Choroid plexus epithelial cell (primary cell): ENCODE measurements around the gene GNB1.

Experiments used
- DNase-seq: peaks from one replicate; pipeline ENCODE4 v3.0.0-alpha.2; 2010; ENCODE audit warnings: low read depth
- H3K4me3 ChIP-seq: 2 replicates; pipeline ENCODE4 v1.5.1; 2011; ENCODE audit warnings: low read depth, mild to moderate bottlenecking, control low read depth, low read length, moderate library complexity
- CTCF ChIP-seq: conservative IDR thresholded peaks from 2 replicates; pipeline ENCODE4 v1.5.1; 2011; ENCODE audit warnings: low read depth, mild to moderate bottlenecking, control low read depth, inconsistent platforms, low read length, moderate library complexity

GNB1 gene

GRCh38 chr1:1778663-1779319 is 112.1 kb downstream of the GNB1 start:
- H3K4me3 ChIP-seq = peak overlapping the region; percentile 97
- TF ChIP-seq CTCF = no peak
- no peak for DNase-seq

- DNase-seq = peak; percentile 46
- peak within 1 kb of the TSS; percentile 97 for H3K4me3 ChIP-seq
These were observed 112.8 kb downstream of the GNB1 start, which contains the start of gene NADK for GRCh38 chr1:1777950-1778662. NADK (minus strand) TSS chr1:1778470; CDS start chr1:1765406, 13,064 bp downstream.

GRCh38 chr1:1777583-1777899 is 113.3 kb downstream of the GNB1 start:
- DNase-seq = no peak
- peak overlapping the region; percentile 97 for H3K4me3 ChIP-seq
- TF ChIP-seq CTCF = no peak

More at GRCh38 chr1:1777950-1778662, 112.8 kb downstream of the GNB1 start, which contains the start of gene NADK:
- TF ChIP-seq CTCF = no peak

- peak; percentile 34 for DNase-seq
- peak overlapping the region; percentile 97 for H3K4me3 ChIP-seq
- no peak for TF ChIP-seq CTCF
These were observed 114.0 kb downstream of the GNB1 start for GRCh38 chr1:1776672-1777582.

GRCh38 chr1:1775327-1776226 is 115.3 kb downstream of the GNB1 start:
- H3K4me3 ChIP-seq = no peak overlapping the region
- no peak for DNase-seq
- TF ChIP-seq CTCF = no peak

- no peak for TF ChIP-seq CTCF
- DNase-seq = no peak
- no peak overlapping the region for H3K4me3 ChIP-seq
These were observed 117.0 kb downstream of the GNB1 start for GRCh38 chr1:1773874-1774273.
